A673 (cell line): Measurements from ENCODE around the gene IL1RAPL2. TPM values are rescaled to one million over a fixed set of nuclear protein-coding genes. Genes with fewer than 3 reads are reported as not detected.

Experiments used
- BruUV-seq: library from RNA; stranded (reverse); fragments of 400-500 nt; replicated peaks from 2 replicates; lab custom pipeline; 2021; lab: Mats Ljungman, UMichigan
- CTCF ChIA-PET: fragments of 300-600 bp; sonication (Branson Sonifier 250); formaldehyde crosslinking; loops from one replicate; lab custom pipeline; 2022; ENCODE audit warnings: antibody characterized with exemption; lab: Charles Lee
- POLR2A ChIA-PET: fragments of 300-600 bp; sonication (Branson Sonifier 250); formaldehyde crosslinking; loops from one replicate; lab custom pipeline; 2022; ENCODE audit warnings: antibody characterized with exemption; ENCODE audit not compliant: low non-redundant PET; lab: Charles Lee
- DNase-seq: peaks from one replicate; pipeline ENCODE4 v3.0.0-alpha.2; 2015; ENCODE audit warnings: low spot score
- H3K27ac ChIP-seq: fragments of 200-600 bp; sonication (generic); 2 replicates; pipeline ENCODE4 v1.5.1; 2016; ENCODE audit warnings: mixed run types, low read depth, mild to moderate bottlenecking, mixed read lengths, antibody characterized with exemption, low read length; ENCODE audit not compliant: poor library complexity, severe bottlenecking
- H3K27me3 ChIP-seq: fragments of 200-600 bp; sonication (generic); replicated peaks from 2 replicates; pipeline ENCODE4 v1.6.1; 2017; ENCODE audit warnings: mixed run types, low read depth, mild to moderate bottlenecking, mixed read lengths, antibody characterized with exemption, low read length; ENCODE audit not compliant: insufficient read depth, poor library complexity
- H3K36me3 ChIP-seq: fragments of 200-600 bp; sonication (generic); 2 replicates; pipeline ENCODE4 v1.6.1; 2016; ENCODE audit warnings: mixed run types, mild to moderate bottlenecking, mixed read lengths, antibody characterized with exemption, low read length; ENCODE audit not compliant: insufficient read depth, poor library complexity, severe bottlenecking
- H3K4me1 ChIP-seq: fragments of 200-600 bp; sonication (generic); 2 replicates; pipeline ENCODE4 v1.6.1; 2017; ENCODE audit warnings: mixed run types, mild to moderate bottlenecking, mixed read lengths, antibody characterized with exemption, low read length; ENCODE audit not compliant: insufficient read depth, poor library complexity, severe bottlenecking
- H3K4me3 ChIP-seq: fragments of 200-600 bp; sonication (generic); 2 replicates; pipeline ENCODE4 v1.5.1; 2016; ENCODE audit warnings: low read depth, mixed run types, mild to moderate bottlenecking, mixed read lengths, low read length; ENCODE audit not compliant: poor library complexity, severe bottlenecking
- H3K9me3 ChIP-seq: fragments of 200-600 bp; sonication (generic); 2 replicates; pipeline ENCODE4 v1.6.1; 2016; ENCODE audit warnings: mixed run types, low read depth, mild to moderate bottlenecking, mixed read lengths, antibody characterized with exemption, low read length; ENCODE audit not compliant: poor library complexity, severe bottlenecking
- CTCF ChIP-seq: fragments of 300-800, 200-600 bp; sonication (generic); conservative IDR thresholded peaks from 2 replicates; pipeline ENCODE4 v1.5.1; 2017; ENCODE audit warnings: low read depth, mild to moderate bottlenecking, antibody characterized with exemption, low read length, moderate library complexity, mixed read lengths
- EZH2 ChIP-seq: fragments of 200-600 bp; sonication (generic); IDR thresholded peaks from 2 replicates; pipeline ENCODE4 v1.6.1; 2017; ENCODE audit warnings: borderline replicate concordance, low read depth, mild to moderate bottlenecking, mixed read lengths, antibody characterized with exemption, low read length; ENCODE audit not compliant: poor library complexity, severe bottlenecking
- intact Hi-C: fragments of 100-400 bp; cut with micrococcal nuclease; formaldehyde crosslinking; loops from one replicate; pipeline ENCODE4 v1.10.0; 2022; ENCODE audit not compliant: unreplicated experiment
- total RNA-seq: library from RNA; stranded (reverse); gene quantifications from 2 replicates; pipeline ENCODE4 v1.2.3, GENCODE V29; 2021

IL1RAPL2 gene
- total RNA-seq, 1 experiment from 2014 or later: not detected

- no peaks in the 10 kb centered on the region for H3K27me3 ChIP-seq
- no peaks in the 10 kb centered on the region for H3K36me3 ChIP-seq
- TF ChIP-seq CTCF: no peak
- no peak for TF ChIP-seq EZH2
- no TSS peak for BruUV-seq
- POLR2A ChIA-PET: no interaction called here
- CTCF ChIA-PET: no interaction called here
- H3K9me3 ChIP-seq: no peaks in the 10 kb centered on the region
- no peak overlapping the region for H3K4me3 ChIP-seq
- intact Hi-C loops: no loop called here
- DNase-seq: no peak
- no peaks in the 10 kb centered on the region for H3K4me1 ChIP-seq
- H3K27ac ChIP-seq: no peak overlapping the region
Observed at GRCh38 chrX:105116486-105116885, 550.5 kb downstream of the IL1RAPL2 start.

- BruUV-seq: no TSS peak
- ChIA-PET POLR2A (no interaction called here), CTCF (no interaction called here)
- TF ChIP-seq EZH2: no peak
- TF ChIP-seq CTCF: no peak
- intact Hi-C loops: no loop called here
- no peak overlapping the region for H3K27ac ChIP-seq
- no peaks in the 10 kb centered on the region for H3K4me1 ChIP-seq
- no peaks in the 10 kb centered on the region for H3K9me3 ChIP-seq
- DNase-seq: no peak
- H3K36me3 ChIP-seq: no peaks in the 10 kb centered on the region
- no peak overlapping the region for H3K4me3 ChIP-seq
- no peaks in the 10 kb centered on the region for H3K27me3 ChIP-seq
Observed at GRCh38 chrX:105117621-105118020, 551.6 kb downstream of the IL1RAPL2 start.

- intact Hi-C loops: no loop called here
- POLR2A ChIA-PET: no interaction called here
- no peak for DNase-seq
- no peak overlapping the region for H3K27ac ChIP-seq
- BruUV-seq: no TSS peak
- no peaks in the 10 kb centered on the region for H3K27me3 ChIP-seq
- no peaks in the 10 kb centered on the region for H3K4me1 ChIP-seq
- no peak overlapping the region for H3K4me3 ChIP-seq
- no peaks in the 10 kb centered on the region for H3K36me3 ChIP-seq
- no peak for TF ChIP-seq EZH2
- no peak for TF ChIP-seq CTCF
- CTCF ChIA-PET: no interaction called here
- H3K9me3 ChIP-seq: no peaks in the 10 kb centered on the region
Observed at GRCh38 chrX:105120463-105120862, 554.5 kb downstream of the IL1RAPL2 start.
